ENCODE measurements around the gene SRPK3.
"Not testable (repeated sequence)": the region's sequence is repeated elsewhere in the genome, so short reads cannot be mapped to it uniquely, and the experiment has no call there.

DNA sequence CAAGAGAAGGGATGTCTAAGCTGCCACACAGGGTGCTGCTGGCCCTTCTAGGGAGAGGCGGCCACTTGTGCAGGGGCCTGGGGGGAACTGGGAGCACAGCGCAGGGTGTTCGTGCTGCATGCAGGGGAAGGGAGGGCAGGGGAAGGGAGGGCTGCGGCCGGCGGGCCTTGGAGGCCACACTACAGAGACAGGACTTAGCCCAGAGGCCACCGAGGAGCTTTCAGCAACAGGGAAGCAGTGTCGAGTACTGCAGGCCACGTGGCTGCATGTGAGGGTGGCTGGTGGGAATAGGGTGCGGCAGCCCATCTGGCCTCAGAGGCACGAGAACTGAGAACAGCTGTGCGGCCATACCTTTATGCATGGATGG is 35.8 kb upstream of the SRPK3 start:
- not testable (repeated sequence) for TF ChIP-seq YY1 (IDR thresholded peaks at IDR 0.05; ENCODE audit: insufficient read depth, insufficient read length); SUZ12 (IDR thresholded peaks at IDR 0.05; ENCODE audit: extremely low read depth, insufficient read depth, insufficient read length); ZNF274 (IDR thresholded peaks at IDR 0.05; ENCODE audit: low read depth, low read length)

All from NT2/D1 (cell line).